WTC11 (cell line): ENCODE data around the gene SLC26A3. TPM values are rescaled to one million over a fixed set of nuclear protein-coding genes. Genes with fewer than 3 reads are reported as not detected.

Experiments
- ATAC-seq: fragments of 200-7000 bp; cut with Tn5 transposase; 2 replicates; pipeline ENCODE4 v1.10.0; 2021; ENCODE audit warnings: mild to moderate bottlenecking, moderate library complexity
- CTCF ChIA-PET: fragments of 300-600 bp; sonication (Branson Sonifier 250); formaldehyde crosslinking; loops from one replicate; lab custom pipeline; 2021; ENCODE audit warnings: antibody characterized with exemption; lab: Charles Lee
- POLR2A ChIA-PET: fragments of 350-600 bp; sonication (Branson Sonifier 250); formaldehyde crosslinking; loops from one replicate; lab custom pipeline; 2021; ENCODE audit warnings: antibody characterized with exemption; lab: Charles Lee
- DNase-seq: peaks from one replicate; pipeline ENCODE4 v3.0.0; 2021; ENCODE audit warnings: low spot score
- H3K27ac Mint-ChIP-seq: 2 replicates; pipeline ENCODE4 v1.8.0; 2021; ENCODE audit warnings: mixed read lengths
- H3K27me3 Mint-ChIP-seq: 2 replicates; pipeline ENCODE4 v1.8.0; 2021; ENCODE audit warnings: low read depth, mild to moderate bottlenecking, moderate library complexity, mixed read lengths
- H3K36me3 Mint-ChIP-seq: 2 replicates; pipeline ENCODE4 v1.8.0; 2021; ENCODE audit warnings: mixed read lengths
- H3K4me1 Mint-ChIP-seq: 2 replicates; pipeline ENCODE4 v1.8.0; 2022; ENCODE audit warnings: mixed read lengths
- H3K4me3 Mint-ChIP-seq: 2 replicates; pipeline ENCODE4 v1.8.0; 2021; ENCODE audit warnings: mild to moderate bottlenecking, moderate library complexity, mixed read lengths
- H3K9me3 Mint-ChIP-seq: 2 replicates; pipeline ENCODE4 v1.8.0; 2021; ENCODE audit warnings: mixed read lengths
- IRF2 ChIP-seq: sonication (generic); formaldehyde crosslinking; IDR thresholded peaks from 2 replicates; pipeline ENCODE4 v1.8.0; 2022; ENCODE audit warnings: low read depth, missing genetic modification reagents, borderline replicate concordance
- JUN ChIP-seq: sonication (generic); formaldehyde crosslinking; IDR thresholded peaks from 2 replicates; pipeline ENCODE4 v1.8.0; 2023; ENCODE audit warnings: mild to moderate bottlenecking, missing genetic modification reagents
- KAT7 ChIP-seq: sonication (generic); formaldehyde crosslinking; IDR thresholded peaks from 2 replicates; pipeline ENCODE4 v1.8.1; 2023; ENCODE audit warnings: missing genetic modification reagents, mild to moderate bottlenecking, borderline replicate concordance
- MXD4 ChIP-seq: fragments of 250-450 bp; sonication (Bioruptor Pico); IDR thresholded peaks from 2 replicates; pipeline ENCODE4 v1.8.0; 2021; ENCODE audit warnings: mild to moderate bottlenecking, moderate library complexity, borderline replicate concordance
- RORB ChIP-seq: fragments of 250-450 bp; sonication (Bioruptor Pico); IDR thresholded peaks from 2 replicates; pipeline ENCODE4 v1.9.0; 2021; ENCODE audit warnings: mild to moderate bottlenecking
- SMAD4 ChIP-seq: sonication (generic); formaldehyde crosslinking; IDR thresholded peaks from 2 replicates; pipeline ENCODE4 v1.8.0; 2022; ENCODE audit warnings: mild to moderate bottlenecking, missing genetic modification reagents
- TEAD4 ChIP-seq: sonication (generic); formaldehyde crosslinking; IDR thresholded peaks from 2 replicates; pipeline ENCODE4 v1.8.0; 2022; ENCODE audit warnings: mild to moderate bottlenecking, missing genetic modification reagents
- ZNF317 ChIP-seq: sonication (generic); formaldehyde crosslinking; IDR thresholded peaks from 2 replicates; pipeline ENCODE4 v1.8.1; 2023; ENCODE audit warnings: low read depth, mild to moderate bottlenecking, moderate library complexity, missing genetic modification reagents, borderline replicate concordance
- total RNA-seq: library from RNA; stranded (reverse); gene quantifications from 3 replicates; pipeline ENCODE4 v1.2.3, GENCODE V29; 2021
- TF ChIP-seq, protein P1 (sequence below): sonication (generic); formaldehyde crosslinking; IDR thresholded peaks from 2 replicates; pipeline ENCODE4 v1.8.0; 2023; ENCODE audit warnings: mild to moderate bottlenecking, missing genetic modification reagents
- TF ChIP-seq, protein P2 (sequence below): sonication (generic); formaldehyde crosslinking; IDR thresholded peaks from 2 replicates; pipeline ENCODE4 v1.8.0; 2022; ENCODE audit warnings: mild to moderate bottlenecking, missing genetic modification reagents
- TF ChIP-seq, protein P3 (sequence below): fragments of 250-450 bp; sonication (Bioruptor Pico); IDR thresholded peaks from 2 replicates; pipeline ENCODE4 v1.9.0; 2021; ENCODE audit warnings: mild to moderate bottlenecking
- TF ChIP-seq, protein P4 (sequence below): sonication (generic); formaldehyde crosslinking; IDR thresholded peaks from 2 replicates; pipeline ENCODE4 v1.8.0; 2023; ENCODE audit warnings: missing genetic modification reagents, mild to moderate bottlenecking, borderline replicate concordance
- TF ChIP-seq, protein P5 (sequence below): sonication (generic); formaldehyde crosslinking; IDR thresholded peaks from 2 replicates; pipeline ENCODE4 v1.8.1; 2023; ENCODE audit warnings: mild to moderate bottlenecking, missing genetic modification reagents, moderate library complexity
- TF ChIP-seq, protein P6 (sequence below): fragments of 200-600 bp; IDR thresholded peaks from 2 replicates; pipeline ENCODE4 v1.8.0; 2022; ENCODE audit warnings: antibody characterized with exemption
- TF ChIP-seq, protein P7 (sequence below): sonication (generic); formaldehyde crosslinking; IDR thresholded peaks from 2 replicates; pipeline ENCODE4 v1.8.0; 2022; ENCODE audit warnings: missing genetic modification reagents

Gene SLC26A3
- total RNA-seq, 1 experiment from 2014 or later: 0.28 TPM

DNA sequence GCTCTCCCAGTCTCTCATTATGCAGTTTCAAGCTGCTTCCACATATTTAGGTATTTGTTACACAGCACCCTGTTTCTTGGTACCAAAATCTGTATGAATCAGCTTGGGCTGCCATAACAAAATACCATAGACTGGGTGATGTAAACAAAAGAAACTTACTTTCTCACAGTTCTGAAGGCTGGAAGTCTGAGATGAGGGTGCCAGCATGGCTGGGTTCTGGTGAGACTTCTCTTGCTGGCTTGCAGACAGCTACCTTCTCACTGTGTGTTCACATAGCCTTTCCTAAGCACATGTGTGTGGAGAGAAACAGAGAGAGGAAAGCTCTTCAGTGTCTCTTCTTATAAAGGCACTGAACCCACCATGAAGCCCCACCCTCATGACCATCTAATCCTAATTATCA, 74.7 kb downstream of the SLC26A3 start (continued):
- no peak for TF ChIP-seq ZNF317 (CRISPR knock-in tag)

DNA sequence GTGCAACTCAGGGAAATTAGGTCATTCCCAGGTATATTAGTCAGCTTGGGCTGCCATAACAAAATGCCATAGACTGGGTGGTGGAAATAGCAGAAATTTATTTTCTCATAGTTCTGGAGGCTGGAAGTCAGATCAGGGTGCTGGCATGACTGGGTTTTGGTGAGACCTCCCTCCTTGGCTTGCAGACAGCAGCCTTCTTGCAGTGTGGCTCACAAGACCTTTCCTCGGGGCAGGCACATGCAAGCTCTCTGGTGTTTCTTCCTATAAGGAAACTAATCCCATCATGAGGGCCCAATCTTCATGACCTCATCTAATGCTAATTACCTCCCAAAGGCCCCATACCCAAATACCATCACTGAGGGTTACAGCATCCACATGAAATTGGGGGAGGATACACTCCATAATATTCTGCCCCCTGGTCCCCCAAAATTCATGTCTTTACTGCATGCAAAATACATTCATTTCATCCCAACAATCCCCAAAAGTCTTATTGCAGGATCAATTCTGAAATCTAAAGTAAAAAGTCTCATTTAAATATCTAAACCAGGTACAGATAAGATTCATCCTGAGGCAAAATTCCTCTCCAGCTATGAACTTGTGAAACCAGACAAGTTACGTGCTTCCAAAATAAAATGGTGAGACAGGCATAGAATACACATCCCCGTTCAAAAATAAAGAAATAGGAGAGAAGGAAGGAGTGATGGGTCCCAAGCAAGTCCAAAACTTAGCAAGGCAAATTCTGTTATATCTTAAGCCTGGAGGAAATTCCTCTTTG, 76.5 kb downstream of the SLC26A3 start:
- CTCF ChIA-PET: interaction anchor here (1.6 to 1.9 kb wide), 2 partner anchors 13 to 17 kb away, joined by 3 to 6 read pairs; partner anchors contain the start of gene CBLL1
- DNase-seq (no peak), ATAC-seq (no peak)
- no peaks in the 10 kb centered on the region for H3K36me3 Mint-ChIP-seq
- H3K4me1 Mint-ChIP-seq: no peaks in the 10 kb centered on the region
- peaks cover 8% of the 10 kb centered on the region for H3K27me3 Mint-ChIP-seq
- TF ChIP-seq, protein P1, sequence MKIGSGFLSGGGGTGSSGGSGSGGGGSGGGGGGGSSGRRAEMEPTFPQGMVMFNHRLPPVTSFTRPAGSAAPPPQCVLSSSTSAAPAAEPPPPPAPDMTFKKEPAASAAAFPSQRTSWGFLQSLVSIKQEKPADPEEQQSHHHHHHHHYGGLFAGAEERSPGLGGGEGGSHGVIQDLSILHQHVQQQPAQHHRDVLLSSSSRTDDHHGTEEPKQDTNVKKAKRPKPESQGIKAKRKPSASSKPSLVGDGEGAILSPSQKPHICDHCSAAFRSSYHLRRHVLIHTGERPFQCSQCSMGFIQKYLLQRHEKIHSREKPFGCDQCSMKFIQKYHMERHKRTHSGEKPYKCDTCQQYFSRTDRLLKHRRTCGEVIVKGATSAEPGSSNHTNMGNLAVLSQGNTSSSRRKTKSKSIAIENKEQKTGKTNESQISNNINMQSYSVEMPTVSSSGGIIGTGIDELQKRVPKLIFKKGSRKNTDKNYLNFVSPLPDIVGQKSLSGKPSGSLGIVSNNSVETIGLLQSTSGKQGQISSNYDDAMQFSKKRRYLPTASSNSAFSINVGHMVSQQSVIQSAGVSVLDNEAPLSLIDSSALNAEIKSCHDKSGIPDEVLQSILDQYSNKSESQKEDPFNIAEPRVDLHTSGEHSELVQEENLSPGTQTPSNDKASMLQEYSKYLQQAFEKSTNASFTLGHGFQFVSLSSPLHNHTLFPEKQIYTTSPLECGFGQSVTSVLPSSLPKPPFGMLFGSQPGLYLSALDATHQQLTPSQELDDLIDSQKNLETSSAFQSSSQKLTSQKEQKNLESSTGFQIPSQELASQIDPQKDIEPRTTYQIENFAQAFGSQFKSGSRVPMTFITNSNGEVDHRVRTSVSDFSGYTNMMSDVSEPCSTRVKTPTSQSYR: no peak
- TF ChIP-seq IRF2 (CRISPR knock-in tag) (no peak), RORB (CRISPR knock-in tag) (no peak), MXD4 (CRISPR knock-in tag) (no peak), SMAD4 (CRISPR knock-in tag) (no peak)
- TF ChIP-seq, protein P2, sequence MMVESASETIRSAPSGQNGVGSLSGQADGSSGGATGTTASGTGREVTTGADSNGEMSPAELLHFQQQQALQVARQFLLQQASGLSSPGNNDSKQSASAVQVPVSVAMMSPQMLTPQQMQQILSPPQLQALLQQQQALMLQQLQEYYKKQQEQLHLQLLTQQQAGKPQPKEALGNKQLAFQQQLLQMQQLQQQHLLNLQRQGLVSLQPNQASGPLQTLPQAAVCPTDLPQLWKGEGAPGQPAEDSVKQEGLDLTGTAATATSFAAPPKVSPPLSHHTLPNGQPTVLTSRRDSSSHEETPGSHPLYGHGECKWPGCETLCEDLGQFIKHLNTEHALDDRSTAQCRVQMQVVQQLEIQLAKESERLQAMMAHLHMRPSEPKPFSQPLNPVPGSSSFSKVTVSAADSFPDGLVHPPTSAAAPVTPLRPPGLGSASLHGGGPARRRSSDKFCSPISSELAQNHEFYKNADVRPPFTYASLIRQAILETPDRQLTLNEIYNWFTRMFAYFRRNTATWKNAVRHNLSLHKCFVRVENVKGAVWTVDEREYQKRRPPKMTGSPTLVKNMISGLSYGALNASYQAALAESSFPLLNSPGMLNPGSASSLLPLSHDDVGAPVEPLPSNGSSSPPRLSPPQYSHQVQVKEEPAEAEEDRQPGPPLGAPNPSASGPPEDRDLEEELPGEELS (CRISPR knock-in tag): no peak
- TF ChIP-seq, protein P3, sequence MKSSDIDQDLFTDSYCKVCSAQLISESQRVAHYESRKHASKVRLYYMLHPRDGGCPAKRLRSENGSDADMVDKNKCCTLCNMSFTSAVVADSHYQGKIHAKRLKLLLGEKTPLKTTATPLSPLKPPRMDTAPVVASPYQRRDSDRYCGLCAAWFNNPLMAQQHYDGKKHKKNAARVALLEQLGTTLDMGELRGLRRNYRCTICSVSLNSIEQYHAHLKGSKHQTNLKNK (CRISPR knock-in tag): no peak
- TF ChIP-seq, protein P4, sequence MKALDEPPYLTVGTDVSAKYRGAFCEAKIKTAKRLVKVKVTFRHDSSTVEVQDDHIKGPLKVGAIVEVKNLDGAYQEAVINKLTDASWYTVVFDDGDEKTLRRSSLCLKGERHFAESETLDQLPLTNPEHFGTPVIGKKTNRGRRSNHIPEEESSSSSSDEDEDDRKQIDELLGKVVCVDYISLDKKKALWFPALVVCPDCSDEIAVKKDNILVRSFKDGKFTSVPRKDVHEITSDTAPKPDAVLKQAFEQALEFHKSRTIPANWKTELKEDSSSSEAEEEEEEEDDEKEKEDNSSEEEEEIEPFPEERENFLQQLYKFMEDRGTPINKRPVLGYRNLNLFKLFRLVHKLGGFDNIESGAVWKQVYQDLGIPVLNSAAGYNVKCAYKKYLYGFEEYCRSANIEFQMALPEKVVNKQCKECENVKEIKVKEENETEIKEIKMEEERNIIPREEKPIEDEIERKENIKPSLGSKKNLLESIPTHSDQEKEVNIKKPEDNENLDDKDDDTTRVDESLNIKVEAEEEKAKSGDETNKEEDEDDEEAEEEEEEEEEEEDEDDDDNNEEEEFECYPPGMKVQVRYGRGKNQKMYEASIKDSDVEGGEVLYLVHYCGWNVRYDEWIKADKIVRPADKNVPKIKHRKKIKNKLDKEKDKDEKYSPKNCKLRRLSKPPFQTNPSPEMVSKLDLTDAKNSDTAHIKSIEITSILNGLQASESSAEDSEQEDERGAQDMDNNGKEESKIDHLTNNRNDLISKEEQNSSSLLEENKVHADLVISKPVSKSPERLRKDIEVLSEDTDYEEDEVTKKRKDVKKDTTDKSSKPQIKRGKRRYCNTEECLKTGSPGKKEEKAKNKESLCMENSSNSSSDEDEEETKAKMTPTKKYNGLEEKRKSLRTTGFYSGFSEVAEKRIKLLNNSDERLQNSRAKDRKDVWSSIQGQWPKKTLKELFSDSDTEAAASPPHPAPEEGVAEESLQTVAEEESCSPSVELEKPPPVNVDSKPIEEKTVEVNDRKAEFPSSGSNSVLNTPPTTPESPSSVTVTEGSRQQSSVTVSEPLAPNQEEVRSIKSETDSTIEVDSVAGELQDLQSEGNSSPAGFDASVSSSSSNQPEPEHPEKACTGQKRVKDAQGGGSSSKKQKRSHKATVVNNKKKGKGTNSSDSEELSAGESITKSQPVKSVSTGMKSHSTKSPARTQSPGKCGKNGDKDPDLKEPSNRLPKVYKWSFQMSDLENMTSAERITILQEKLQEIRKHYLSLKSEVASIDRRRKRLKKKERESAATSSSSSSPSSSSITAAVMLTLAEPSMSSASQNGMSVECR: no peak
- TF ChIP-seq, protein P5, sequence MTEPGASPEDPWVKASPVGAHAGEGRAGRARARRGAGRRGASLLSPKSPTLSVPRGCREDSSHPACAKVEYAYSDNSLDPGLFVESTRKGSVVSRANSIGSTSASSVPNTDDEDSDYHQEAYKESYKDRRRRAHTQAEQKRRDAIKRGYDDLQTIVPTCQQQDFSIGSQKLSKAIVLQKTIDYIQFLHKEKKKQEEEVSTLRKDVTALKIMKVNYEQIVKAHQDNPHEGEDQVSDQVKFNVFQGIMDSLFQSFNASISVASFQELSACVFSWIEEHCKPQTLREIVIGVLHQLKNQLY: no peak
- H3K27ac Mint-ChIP-seq: no peak overlapping the region
- H3K4me3 Mint-ChIP-seq: no peak overlapping the region
- POLR2A ChIA-PET: no interaction called here
- no peaks in the 10 kb centered on the region for H3K9me3 Mint-ChIP-seq

DNA sequence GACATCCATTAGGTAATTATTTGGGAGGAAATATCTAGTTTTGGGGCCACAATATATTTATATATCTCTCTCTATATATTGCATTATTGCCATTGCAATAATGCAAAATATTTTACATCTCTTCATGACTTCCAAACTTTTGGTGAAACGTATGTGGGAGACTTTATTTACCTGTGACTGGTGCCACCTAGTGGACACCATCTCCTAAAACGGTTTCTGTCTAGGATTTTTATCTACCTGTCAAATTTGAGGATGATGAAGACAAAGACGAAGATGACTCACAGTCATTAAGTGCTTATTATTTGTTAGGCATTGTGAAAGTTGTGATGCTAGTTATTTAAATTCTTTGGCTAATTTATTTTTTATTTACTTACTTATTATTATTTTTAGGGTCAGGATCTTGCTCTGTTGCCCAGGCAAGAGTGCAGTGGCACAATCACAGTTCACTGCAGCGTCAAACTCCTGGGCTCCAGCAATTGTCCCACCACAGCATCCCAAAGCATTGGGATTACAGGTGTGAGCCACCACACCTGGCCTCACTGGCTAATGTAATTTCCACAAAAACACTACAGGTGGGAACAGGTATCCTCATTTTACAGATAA, 77.8 kb downstream of the SLC26A3 start:
- ChIA-PET POLR2A (interaction anchor here (0.8 kb wide), 1 partner anchor 252 kb away, joined by 3 read pairs; no protein-coding TSS in a partner anchor), CTCF (interaction anchor here (0.7 to 1.9 kb wide), 3 partner anchors 64 to 262 kb away, joined by 3 to 7 read pairs (median 3); no protein-coding TSS in a partner anchor)
- ATAC-seq: no peak
- H3K9me3 Mint-ChIP-seq: no peaks in the 10 kb centered on the region
- no peak overlapping the region for H3K27ac Mint-ChIP-seq
- H3K27me3 Mint-ChIP-seq: peaks cover 8% of the 10 kb centered on the region
- H3K4me3 Mint-ChIP-seq: no peak overlapping the region
- H3K4me1 Mint-ChIP-seq: peaks cover 6% of the 10 kb centered on the region
- no peaks in the 10 kb centered on the region for H3K36me3 Mint-ChIP-seq
- DNase-seq: peak; percentile 22
- TF ChIP-seq JUN (CRISPR knock-in tag) (no peak), TEAD4 (no peak), KAT7 (CRISPR knock-in tag) (no peak)
- TF ChIP-seq, protein P6, sequence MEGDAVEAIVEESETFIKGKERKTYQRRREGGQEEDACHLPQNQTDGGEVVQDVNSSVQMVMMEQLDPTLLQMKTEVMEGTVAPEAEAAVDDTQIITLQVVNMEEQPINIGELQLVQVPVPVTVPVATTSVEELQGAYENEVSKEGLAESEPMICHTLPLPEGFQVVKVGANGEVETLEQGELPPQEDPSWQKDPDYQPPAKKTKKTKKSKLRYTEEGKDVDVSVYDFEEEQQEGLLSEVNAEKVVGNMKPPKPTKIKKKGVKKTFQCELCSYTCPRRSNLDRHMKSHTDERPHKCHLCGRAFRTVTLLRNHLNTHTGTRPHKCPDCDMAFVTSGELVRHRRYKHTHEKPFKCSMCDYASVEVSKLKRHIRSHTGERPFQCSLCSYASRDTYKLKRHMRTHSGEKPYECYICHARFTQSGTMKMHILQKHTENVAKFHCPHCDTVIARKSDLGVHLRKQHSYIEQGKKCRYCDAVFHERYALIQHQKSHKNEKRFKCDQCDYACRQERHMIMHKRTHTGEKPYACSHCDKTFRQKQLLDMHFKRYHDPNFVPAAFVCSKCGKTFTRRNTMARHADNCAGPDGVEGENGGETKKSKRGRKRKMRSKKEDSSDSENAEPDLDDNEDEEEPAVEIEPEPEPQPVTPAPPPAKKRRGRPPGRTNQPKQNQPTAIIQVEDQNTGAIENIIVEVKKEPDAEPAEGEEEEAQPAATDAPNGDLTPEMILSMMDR: peak; percentile 58
- TF ChIP-seq, protein P7, sequence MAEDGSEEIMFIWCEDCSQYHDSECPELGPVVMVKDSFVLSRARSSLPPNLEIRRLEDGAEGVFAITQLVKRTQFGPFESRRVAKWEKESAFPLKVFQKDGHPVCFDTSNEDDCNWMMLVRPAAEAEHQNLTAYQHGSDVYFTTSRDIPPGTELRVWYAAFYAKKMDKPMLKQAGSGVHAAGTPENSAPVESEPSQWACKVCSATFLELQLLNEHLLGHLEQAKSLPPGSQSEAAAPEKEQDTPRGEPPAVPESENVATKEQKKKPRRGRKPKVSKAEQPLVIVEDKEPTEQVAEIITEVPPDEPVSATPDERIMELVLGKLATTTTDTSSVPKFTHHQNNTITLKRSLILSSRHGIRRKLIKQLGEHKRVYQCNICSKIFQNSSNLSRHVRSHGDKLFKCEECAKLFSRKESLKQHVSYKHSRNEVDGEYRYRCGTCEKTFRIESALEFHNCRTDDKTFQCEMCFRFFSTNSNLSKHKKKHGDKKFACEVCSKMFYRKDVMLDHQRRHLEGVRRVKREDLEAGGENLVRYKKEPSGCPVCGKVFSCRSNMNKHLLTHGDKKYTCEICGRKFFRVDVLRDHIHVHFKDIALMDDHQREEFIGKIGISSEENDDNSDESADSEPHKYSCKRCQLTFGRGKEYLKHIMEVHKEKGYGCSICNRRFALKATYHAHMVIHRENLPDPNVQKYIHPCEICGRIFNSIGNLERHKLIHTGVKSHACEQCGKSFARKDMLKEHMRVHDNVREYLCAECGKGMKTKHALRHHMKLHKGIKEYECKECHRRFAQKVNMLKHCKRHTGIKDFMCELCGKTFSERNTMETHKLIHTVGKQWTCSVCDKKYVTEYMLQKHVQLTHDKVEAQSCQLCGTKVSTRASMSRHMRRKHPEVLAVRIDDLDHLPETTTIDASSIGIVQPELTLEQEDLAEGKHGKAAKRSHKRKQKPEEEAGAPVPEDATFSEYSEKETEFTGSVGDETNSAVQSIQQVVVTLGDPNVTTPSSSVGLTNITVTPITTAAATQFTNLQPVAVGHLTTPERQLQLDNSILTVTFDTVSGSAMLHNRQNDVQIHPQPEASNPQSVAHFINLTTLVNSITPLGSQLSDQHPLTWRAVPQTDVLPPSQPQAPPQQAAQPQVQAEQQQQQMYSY: no peak
